Psoas muscle (tissue), 8 donors: ENCODE results near the gene SCN7A. TPM values are rescaled to one million over a fixed set of nuclear protein-coding genes. Genes with fewer than 3 reads are reported as not detected.

ENCODE experiments used
- ATAC-seq, 4 donors: fragments of 200-7000 bp; cut with Tn5 transposase; one replicate each; pipeline ENCODE4 v1.9.1; 2020; ENCODE audit warnings: moderate library complexity in 3 of 4, mild to moderate bottlenecking in 2 of 4
- DNase-seq, 2 donors: peaks; one replicate each; pipeline ENCODE4 v3.0.0-alpha.2; 2020
- H3K27ac ChIP-seq: fragments of 200-600 bp; one replicate; pipeline ENCODE4 v1.8.0; 2022
- H3K27me3 ChIP-seq, 3 donors: fragments of 200-600 bp in 1 of 3; one replicate each; pipeline versions ENCODE4 v1.6.1 to v1.8.0; 2013 to 2022; ENCODE audit warnings: low read length in 2 of 3, mild to moderate bottlenecking in 2 of 3, moderate library complexity in 1 of 3; ENCODE audit not compliant: insufficient read depth in 3 of 3
- H3K36me3 ChIP-seq, 2 donors: fragments of 200-600 bp in 1 of 2; one replicate each; pipeline versions ENCODE4 v1.6.1 to v1.8.0; 2013 to 2022; ENCODE audit warnings: low read depth in 1 of 2, mild to moderate bottlenecking in 1 of 2, moderate library complexity in 1 of 2; ENCODE audit not compliant: insufficient read depth in 1 of 2
- H3K4me1 ChIP-seq: fragments of 200-600 bp; one replicate; pipeline ENCODE4 v1.8.0; 2022
- H3K4me3 ChIP-seq: fragments of 200-600 bp; one replicate; pipeline ENCODE4 v1.8.0; 2022; ENCODE audit warnings: mild to moderate bottlenecking
- H3K9me3 ChIP-seq: fragments of 200-600 bp; one replicate; pipeline ENCODE4 v1.8.0; 2022
- WGBS, 3 donors: extraction: QIAGEN DNeasy Blood & Tissue Kit; methylation state at CpG; one replicate each; pipeline versions ENCODE4 v1.1.6 to v1.1.7; 2013; 5-methylcytosine and 5-hydroxymethylcytosine counted together
- intact Hi-C, 2 donors: fragments of 100-400 bp; cut with DNase I; formaldehyde crosslinking; loops; one replicate each; pipeline versions ENCODE4 v1.11.0 to v1.14.2; 2022
- polyA plus RNA-seq, 3 donors: library from polyadenylated mRNA; stranded (reverse); fragments of 200-250 nt; gene quantifications; one replicate each; pipeline ENCODE4 v1.2.3, GENCODE V29; 2013
- total RNA-seq, 4 donors: library from RNA; stranded (reverse); fragmentation: NEBNext Ultra II Directional in 2 of 4; extraction: Animal tissue kit (Norgen Biotek cat#: 25700) in 2 of 4; gene quantifications; one replicate each; pipeline versions ENCODE4 v1.2.1 to v1.2.4, GENCODE V29; 2021 to 2023
- TF ChIP-seq, protein P1 (sequence below): fragments of 200-600 bp; IDR thresholded peaks from one replicate; pipeline ENCODE4 v1.8.0; 2022; ENCODE audit warnings: antibody characterized with exemption
- donor health status: healthy with polysubstance abuse.
- donor health status: DM: no; HTN: no; CAD: no; lungs with moderate emphysema.
- donor health status: Bipolar disorder and iron deficiency.
- donor health status: healthy.
- donor health status: DM: yes; HTN: yes; CAD: no.
- donor health status: DM: no; HTN: no; CAD: no.
- donor health status: DM: no; HTN: no; CAD: no.
- donor health status: DM: yes; HTN: yes; CAD: no.

The SCN7A gene
- total and polyA plus RNA-seq, 7 donors = 1.2 to 17.3 (median 2.5) TPM

GRCh38 chr2:166385313-166385712 lies 108.7 kb downstream of the SCN7A start:
- no peaks in the 10 kb centered on the region for H3K9me3 ChIP-seq
- intact Hi-C loops = no loop called here
- WGBS, 3 donors = 44 to 65% (median 45%) methylated on average over 1 of the region's 1 CpG

DNA sequence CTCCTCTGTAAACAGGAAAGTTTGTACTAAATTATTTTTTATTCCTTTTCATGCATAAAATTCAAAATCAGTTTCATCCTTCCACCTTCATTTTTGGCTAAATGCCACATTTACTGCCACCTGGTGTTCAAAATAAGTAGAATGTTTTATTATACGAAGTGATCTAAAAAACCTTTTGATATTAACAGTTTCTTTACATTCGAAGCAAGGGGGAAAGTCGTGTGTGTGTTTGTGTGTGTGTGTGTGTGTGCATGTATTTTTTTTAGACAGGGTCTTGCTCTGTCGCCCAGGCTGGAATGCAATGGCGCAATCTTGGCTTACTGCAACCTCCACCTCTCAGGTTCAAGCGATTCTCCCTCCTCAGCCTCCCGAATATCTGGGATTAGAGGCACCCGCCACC lies 109.3 kb downstream of the SCN7A start:
- DNase-seq (no peak), ATAC-seq (peak in 1 of 4 donors; percentile 36)
- intact Hi-C loops = no loop called here
- TF ChIP-seq, protein P1, sequence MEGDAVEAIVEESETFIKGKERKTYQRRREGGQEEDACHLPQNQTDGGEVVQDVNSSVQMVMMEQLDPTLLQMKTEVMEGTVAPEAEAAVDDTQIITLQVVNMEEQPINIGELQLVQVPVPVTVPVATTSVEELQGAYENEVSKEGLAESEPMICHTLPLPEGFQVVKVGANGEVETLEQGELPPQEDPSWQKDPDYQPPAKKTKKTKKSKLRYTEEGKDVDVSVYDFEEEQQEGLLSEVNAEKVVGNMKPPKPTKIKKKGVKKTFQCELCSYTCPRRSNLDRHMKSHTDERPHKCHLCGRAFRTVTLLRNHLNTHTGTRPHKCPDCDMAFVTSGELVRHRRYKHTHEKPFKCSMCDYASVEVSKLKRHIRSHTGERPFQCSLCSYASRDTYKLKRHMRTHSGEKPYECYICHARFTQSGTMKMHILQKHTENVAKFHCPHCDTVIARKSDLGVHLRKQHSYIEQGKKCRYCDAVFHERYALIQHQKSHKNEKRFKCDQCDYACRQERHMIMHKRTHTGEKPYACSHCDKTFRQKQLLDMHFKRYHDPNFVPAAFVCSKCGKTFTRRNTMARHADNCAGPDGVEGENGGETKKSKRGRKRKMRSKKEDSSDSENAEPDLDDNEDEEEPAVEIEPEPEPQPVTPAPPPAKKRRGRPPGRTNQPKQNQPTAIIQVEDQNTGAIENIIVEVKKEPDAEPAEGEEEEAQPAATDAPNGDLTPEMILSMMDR = peak; percentile 51
- H3K36me3 ChIP-seq = no peaks in the 10 kb centered on the region
- H3K27ac ChIP-seq = no peak overlapping the region
- no peaks in the 10 kb centered on the region for H3K4me1 ChIP-seq
- H3K9me3 ChIP-seq = no peaks in the 10 kb centered on the region
- WGBS, 3 donors = 61 to 63% (median 62%) methylated on average over 8 of the region's 8 CpGs
- H3K27me3 ChIP-seq = no peaks in the 10 kb centered on the region
- no peak overlapping the region for H3K4me3 ChIP-seq

More at GRCh38 chr2:166385313-166385712, 108.7 kb downstream of the SCN7A start:
- Histone ChIP-seq H3K4me3 (no peak overlapping the region), H3K27me3 (no peaks in the 10 kb centered on the region), H3K27ac (no peak overlapping the region), H3K36me3 (no peaks in the 10 kb centered on the region), H3K4me1 (no peaks in the 10 kb centered on the region)
- DNase-seq = no peak
- no peak for ATAC-seq
- TF ChIP-seq, protein P1 = no peak

DNA sequence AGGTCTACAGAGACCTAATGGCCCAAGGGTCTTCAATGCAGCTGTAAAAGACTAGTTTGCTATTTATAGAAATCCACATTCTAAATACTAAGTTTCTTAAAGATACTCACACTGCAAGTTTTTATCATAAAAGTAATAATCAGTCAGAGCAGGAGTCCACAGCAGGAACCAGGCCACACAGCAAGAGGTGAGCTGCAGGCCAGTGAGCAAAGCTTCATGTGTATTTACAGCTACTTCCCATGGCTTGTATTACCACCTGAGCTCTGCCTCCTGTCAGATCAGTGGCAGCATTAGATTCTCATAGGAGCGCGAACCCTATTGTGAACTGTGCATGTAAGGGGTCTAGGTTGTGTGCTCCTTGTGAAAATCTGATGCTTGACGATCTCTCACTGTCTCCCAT lies 111.6 kb downstream of the SCN7A start:
- intact Hi-C loops = no loop called here
- H3K4me1 ChIP-seq = no peaks in the 10 kb centered on the region
- no peak overlapping the region for H3K4me3 ChIP-seq
- no peaks in the 10 kb centered on the region for H3K27me3 ChIP-seq
- no peaks in the 10 kb centered on the region for H3K9me3 ChIP-seq
- no peak for ATAC-seq
- H3K36me3 ChIP-seq = no peaks in the 10 kb centered on the region
- TF ChIP-seq, protein P1 = no peak
- DNase-seq = no peak
- no peak overlapping the region for H3K27ac ChIP-seq
- WGBS, 3 donors = 85 to 92% (median 88%) methylated on average over 3 of the region's 3 CpGs

GRCh38 chr2:166380615-166381014 lies 113.4 kb downstream of the SCN7A start:
- TF ChIP-seq, protein P1 = no peak
- Histone ChIP-seq H3K4me1 (no peaks in the 10 kb centered on the region), H3K9me3 (no peaks in the 10 kb centered on the region), H3K27ac (no peak overlapping the region), H3K4me3 (no peak overlapping the region), H3K36me3 (no peaks in the 10 kb centered on the region), H3K27me3 (no peaks in the 10 kb centered on the region)
- intact Hi-C loops = no loop called here
- no peak for DNase-seq
- no peak for ATAC-seq
- WGBS, 3 donors = 47 to 58% (median 57%) methylated on average over 1 of the region's 1 CpG

DNA sequence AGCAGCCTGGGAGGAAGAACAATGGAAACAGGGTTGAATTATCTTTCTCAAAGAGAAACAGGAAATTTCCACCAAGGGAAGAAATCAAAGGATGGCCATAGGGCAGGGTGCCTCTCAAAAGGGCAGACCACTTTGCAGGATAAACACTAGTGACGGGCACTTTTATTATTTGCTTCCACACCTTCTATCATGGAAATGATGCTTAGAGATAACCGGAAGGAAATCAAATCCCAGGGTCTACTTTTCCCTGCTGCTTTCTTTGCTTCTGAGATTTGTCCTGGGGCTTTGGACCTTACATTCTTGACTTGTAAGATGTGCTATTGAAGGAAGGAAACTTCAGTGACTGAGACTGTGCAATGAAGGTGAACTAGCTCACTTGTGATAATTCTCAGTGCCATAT lies 117.2 kb downstream of the SCN7A start:
- Histone ChIP-seq H3K4me3 (no peak overlapping the region), H3K27me3 (no peaks in the 10 kb centered on the region), H3K36me3 (no peaks in the 10 kb centered on the region), H3K9me3 (no peaks in the 10 kb centered on the region), H3K4me1 (peaks cover 9% of the 10 kb centered on the region), H3K27ac (no peak overlapping the region)
- ATAC-seq (no peak), DNase-seq (no peak)
- intact Hi-C loops = no loop called here
- TF ChIP-seq, protein P1 = no peak
- WGBS, 3 donors = 57 to 69% (median 68%) methylated on average over 2 of the region's 2 CpGs
